HG03457 (cell line): Measurements from ENCODE around the gene WDR64.

Experiments used
- ATAC-seq: cut with Tn5 transposase; IDR thresholded peaks from one replicate; pipeline ENCODE4 v1.9.1; 2021; ENCODE audit warnings: moderate number of reproducible peaks; ENCODE audit not compliant: unreplicated experiment

WDR64 gene

DNA sequence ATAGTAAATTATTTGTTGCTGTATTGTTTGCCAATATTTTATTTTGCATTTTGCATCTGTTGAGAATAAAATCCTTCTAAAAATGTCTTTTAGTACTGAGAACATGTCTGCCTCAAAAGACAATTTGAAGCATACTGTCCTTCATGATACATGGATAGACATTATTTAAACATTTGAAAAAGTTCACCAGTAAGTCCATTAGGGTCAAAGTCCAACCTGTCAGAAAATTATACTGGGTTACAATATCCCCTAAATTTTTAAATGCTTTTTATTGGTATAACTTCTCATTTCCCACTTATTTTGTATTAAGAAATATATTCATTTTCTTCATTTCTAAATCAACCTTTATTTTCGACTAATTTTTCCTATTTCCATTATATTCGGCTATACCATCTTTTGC is 21.2 kb upstream of the WDR64 start:
- ATAC-seq, result no peak

DNA sequence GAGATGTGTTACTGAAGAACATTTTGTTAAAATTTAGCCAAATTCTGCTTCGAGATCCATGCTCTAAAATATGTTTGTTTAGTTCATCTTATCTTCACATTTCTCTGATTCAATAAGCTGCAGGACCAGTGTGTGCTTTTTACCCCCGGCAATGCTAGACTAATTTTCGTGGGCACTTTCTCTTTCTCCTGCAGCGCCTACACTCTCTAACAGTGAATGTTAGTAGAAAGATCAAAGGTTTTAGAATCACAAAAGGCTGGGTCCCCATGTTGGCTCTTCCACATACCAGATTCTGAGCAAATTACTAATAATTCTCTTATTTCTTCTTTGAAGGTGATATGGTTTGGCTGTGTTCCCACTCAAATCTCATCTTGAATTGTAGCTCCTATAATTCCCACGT is 20.4 kb upstream of the WDR64 start:
- no peak for ATAC-seq

DNA sequence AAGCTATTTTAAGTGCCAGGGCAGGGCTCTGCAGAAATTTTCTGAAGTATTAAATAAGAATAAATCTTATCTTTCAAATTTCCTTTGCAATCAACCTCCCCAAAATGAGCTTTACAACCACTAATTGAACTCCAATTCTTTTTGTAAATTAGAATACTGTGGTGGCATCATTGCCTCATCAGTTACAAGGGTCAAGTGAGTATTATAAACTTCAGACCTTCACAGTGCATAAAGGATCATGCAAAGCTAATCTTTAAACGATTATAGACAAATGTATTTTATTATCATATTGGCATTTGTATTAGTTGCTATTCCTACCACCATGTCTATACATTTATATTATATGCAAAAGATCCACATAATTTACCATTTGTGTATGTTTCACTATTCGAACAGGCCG is 19.1 kb upstream of the WDR64 start:
- ATAC-seq, result no peak

DNA sequence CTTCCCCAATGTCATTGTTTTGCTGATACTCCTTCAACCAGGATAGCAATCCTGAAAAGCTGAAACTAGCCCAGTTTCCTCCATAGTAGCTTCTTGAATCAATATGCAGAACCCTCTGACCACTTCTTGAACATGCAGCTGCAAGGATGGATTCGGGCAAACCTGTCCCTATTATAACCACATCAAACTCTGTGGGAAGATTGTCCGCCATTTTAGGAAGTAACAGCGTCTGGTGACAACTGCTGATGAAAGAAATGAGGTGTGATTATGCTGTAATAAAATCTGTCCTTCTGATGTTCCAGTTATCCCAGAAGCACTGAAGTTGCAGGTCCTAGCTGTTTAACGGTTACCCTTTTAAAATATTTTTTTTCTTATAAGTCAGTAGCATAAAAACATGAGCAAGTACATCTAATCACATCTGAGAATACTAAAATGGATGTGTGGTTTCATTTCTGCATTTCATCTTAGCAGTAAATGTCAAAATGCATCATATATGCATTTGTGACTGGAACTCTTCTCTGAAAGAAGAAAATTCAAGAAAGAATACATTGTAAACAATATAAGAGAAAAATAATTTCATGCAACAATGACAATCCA is 16.4 kb upstream of the WDR64 start:
- no peak for ATAC-seq

DNA sequence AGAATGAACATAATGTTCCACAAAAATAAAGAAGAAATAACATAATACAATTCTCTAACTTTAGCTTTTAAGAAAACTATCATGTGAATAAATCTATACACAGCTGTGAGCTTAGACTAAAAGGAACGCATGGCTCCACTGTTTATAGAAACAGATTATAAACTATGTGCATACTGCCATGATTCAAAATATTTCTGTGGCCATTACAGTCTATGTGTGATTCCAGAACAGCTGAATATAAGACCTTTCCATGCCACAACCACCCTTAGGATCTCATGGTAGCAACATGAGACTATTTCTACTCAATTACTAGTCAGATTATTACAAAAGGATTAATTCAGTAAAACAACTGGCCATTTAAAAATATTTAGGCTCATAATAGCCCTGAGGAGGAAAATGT is 15.8 kb upstream of the WDR64 start:
- no peak for ATAC-seq

DNA sequence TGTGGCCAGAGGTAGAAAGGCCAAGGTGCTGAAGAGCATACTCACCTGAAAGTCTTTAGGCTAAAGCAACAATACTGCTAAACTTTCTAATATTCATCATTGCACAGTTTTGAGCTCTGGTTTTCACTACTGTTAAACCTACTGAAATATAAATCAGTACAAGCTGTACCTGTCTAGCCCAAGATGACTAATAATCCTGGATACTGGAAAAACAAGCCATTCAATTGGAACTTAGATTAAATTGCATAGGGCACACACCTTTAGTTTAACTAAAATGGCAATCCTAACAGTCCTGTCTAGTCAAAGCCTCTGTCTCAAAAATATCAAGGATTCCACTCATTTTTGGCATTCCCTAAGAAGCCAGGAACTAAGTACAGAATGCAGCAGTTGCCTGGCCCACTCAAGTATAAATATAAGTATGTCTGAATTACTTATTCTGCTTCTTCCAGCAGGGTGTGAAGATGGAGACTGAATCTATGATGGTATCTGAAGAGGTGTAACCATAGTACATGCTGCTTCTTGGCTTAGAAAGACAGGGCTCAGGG is 15.0 kb upstream of the WDR64 start:
- no peak for ATAC-seq

DNA sequence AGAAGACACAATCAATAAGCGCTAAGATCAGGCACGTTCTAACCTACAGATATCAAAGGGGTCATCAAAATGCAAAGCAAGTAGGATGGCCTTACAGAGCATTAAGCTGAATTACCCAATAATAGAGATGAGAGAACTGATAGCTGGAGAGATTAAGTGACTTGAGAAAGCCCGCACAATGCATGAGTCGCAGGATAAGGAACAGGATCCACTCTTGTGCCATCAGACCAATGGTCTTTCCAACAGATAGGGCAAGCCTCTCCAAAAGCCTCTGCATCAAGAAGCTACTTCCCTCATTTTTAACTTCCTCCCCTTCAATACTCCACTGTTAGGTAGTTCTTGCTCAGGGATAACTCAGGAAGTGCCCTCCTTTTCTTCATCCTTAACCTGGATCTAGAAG is 14.5 kb upstream of the WDR64 start:
- ATAC-seq, result no peak

DNA sequence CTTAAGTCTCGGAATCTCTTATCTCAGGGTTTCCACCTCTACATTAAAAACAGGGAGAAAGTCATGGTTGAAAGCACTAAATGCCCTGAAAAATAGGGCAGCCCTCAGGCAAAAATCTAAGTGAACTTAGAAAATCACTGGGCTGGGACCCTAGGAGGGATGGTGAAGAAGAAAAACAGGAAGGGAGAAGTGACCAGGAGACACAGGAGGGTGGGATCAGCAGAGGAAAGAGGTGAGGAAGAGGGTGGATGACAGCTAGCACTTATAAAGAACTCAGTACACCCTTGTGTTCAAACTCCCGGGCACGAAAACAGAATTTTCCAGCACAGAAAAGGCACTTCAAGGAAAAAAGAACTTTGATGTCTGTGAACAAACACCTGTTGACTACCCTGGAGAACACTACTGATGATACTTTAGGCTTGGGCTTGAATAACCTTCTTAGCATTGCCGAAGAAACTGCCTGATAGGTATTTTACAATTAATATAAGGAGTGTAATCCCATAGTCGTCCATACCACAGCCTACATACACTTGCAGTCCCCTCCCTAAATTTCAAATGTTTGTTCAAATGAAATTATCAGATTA is 13.9 kb upstream of the WDR64 start:
- ATAC-seq, result no peak

DNA sequence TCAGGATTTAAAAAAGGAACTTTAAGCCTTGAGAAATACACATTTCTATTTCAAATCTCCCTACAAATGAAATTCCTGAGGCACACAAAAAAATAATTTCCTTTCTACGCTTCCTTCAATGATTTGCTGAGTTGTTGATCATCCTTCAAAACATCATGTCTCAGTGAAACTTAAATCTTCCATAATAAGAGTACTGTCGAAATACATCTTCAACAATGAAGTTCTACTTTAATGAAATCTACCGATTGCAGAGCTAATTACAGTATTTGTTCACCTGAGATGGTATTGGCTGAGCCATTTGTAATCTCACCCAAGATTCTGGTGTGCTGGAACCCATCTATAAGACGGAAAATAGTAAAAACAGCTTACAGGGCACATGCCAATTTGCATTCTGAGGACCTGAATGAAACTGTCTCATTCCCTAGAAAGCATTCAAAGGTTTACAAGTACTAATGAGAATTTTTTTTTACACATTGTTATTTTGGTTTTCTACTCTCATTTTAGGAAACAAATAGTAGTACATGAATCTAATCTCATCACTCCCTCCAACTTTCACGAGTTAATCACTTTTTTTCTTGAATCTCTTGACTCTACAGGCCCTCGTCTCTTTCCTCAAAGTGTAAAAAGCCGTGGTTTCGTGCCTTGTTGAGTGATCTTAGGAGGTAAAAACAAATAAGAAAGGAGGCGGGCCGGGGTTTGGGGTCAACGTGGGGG is 13.0 kb upstream of the WDR64 start:
- no peak for ATAC-seq

DNA sequence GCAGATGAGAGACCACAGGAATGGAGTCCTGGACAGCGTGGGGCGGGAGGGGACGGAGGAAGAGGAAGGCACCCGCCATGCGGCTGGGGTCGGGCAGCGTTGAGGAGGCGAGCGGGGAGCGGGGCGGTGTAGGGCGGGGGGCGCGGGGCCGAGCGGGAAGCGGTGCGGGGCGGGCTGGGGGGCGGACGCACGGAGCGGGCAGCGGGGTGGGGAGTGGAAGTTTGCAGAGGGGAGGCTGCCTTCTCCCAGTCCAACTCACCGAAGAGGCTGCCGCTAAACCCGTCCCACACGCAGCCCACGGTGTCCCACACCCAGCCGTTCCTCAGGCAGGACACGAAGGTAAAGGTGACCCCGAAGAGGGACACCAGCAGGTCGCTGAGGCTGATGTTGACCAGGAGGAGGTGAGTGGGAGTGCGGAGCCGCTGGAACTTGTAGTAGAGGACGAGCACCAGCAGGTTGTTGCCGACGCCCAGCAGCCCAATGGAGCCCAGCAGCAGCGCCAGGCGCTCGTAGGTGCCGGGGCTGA is 12.4 kb upstream of the WDR64 start:
- ATAC-seq, result peak; percentile 43

DNA sequence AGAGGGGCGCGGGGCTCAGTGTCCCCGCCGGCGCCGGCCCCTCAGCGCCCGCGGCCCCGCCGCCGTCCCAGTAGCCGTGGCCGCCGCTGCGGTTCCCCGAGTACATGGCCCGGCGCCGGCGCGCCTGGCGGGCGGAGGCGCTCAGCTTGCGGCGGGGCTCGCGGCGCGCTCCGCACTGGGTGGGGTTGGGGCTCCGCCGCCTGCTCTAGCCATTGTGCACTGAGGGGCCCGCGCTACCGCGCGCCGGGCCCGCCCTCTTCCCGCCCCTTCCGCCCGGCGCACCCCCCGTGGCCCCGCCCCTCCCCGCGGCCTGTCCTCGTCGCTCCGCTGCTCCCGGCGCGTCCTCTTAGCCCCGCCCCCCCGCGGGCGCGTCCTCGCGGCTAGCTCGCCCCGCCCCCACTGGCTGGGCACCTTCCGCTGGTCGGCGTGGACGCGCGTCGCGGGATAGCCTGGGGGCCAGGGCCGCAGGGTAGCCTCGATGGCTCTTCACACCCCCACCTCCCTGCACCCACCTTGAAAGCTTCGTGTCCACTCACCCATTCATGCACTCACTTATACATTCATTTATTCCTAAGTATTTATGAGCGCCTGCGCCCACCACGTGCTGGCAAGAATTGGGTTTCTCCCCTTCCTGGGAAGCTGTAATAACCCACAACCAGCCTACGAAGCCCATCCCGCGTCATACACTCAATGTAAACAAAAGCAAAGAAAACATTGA is 11.8 kb upstream of the WDR64 start, which contains the start of the genes CHML and OPN3:
Gene CHML (minus strand): TSS at position 221 of the 718 bp plus-strand sequence. CDS start 4,603 bp downstream, outside the sequence.
Gene OPN3 (minus strand): TSS at position 221 of the 718 bp plus-strand sequence. CDS start 115 bp downstream, at position 106.
- ATAC-seq, result peak; percentile 90

DNA sequence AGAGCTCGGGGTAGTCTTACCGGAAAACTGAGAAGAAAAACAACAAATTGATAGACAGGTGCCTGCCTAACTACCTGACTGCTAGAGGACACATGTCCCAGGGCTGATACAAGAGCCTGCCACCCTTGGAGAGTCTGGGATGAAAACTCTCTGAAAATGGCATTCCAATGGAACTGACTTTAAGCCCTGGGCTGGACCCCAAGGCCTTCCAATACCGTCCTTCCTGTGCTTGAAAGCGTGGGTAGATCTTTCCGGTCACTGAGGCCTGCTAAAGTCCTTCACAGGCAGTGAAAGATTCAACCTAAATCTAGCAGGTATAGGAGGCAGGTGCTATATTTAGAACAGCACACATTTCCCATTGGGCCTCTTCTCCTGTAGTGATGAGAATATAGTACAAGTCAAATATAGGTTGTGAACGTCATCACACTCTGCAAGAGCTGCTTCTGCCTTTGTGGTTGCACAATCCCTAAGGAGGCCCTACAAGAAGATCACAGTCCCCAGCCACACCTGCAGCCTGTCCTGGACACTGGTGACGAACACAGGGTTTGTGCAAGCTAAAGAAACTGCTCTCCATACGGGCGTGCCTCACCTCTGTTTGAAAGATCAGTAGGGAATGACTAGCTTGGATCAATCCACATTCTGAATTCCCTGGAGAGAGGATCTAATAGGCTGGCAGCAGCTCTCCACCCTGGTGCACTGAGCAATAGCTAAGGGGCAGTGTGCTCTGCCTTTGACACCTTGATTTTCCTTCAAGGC is 11.0 kb upstream of the WDR64 start:
- no peak for ATAC-seq

DNA sequence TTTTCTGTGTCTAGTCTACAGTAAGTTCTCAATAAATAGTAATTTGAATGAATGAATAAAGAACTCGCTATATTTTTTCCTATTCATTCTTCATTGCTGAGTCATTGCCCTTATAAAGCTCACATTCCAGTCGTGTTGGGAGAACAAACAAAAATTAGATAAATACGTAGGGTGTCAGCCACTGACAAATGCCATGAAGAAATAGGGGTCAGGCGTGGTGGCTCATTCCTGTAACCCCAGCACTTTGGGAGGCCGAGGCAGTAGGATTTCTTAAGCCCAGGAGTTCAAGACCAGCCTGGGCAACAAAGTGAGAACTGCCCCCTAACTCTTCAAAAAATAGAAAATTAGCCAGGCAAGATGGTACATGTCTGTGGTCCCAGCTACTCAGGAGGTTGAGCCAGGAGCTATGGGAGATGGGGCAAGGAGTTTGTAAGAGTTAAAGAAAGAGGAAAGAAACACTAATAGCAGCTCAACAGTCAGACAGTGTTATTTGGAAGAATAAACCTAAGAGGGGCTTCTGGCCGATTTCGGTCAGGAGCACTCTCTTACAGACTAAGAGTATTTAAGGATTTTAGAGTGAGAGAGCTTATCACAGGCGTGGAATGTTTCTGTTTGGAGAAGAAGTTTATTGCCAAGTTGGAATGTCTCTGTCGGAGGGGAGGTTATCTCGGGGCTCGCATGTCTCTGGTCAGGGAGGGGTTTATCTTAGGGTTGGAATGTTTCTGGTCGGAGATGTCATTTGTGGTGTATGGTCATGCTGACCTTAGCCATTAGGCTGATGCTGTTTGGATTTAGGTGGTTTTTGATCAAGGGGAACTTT is 10.1 kb upstream of the WDR64 start:
- ATAC-seq, result no peak

DNA sequence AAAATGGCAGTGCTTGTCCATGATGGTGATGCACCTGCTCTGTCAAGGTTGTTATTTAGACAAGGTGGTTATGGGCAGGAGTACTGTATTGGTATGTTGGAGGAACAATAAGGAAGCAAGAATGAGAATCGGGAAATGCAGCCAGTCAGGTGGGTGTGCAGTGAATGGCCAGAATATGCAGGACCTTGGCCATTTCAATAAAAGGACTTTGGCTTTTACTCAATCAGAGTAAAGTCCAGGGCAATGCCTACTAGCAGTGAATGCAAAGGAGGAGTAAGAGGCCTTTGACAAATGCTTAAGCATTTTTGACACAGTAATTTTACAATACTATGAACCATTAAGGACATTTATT is 9.5 kb upstream of the WDR64 start:
- ATAC-seq, result no peak

DNA sequence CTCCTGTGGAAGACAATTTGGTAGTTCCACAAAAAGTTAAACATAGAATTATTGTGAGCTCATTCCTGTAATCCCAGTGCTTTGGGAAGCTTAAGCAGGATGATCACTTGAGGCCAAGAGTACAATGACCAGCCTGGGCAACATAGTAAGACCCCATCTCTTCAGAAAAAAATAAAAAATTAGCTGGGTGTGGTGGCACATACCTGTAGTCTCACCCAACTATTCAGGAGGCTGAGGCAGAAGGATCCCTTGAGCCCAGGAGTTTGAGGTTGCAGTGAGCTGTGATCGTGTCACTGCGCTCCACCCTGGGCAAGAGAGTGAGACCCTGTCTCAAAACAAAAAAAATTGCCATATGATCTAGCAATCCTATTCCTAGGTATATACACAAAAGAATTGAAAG is 7.8 kb upstream of the WDR64 start:
- no peak for ATAC-seq

DNA sequence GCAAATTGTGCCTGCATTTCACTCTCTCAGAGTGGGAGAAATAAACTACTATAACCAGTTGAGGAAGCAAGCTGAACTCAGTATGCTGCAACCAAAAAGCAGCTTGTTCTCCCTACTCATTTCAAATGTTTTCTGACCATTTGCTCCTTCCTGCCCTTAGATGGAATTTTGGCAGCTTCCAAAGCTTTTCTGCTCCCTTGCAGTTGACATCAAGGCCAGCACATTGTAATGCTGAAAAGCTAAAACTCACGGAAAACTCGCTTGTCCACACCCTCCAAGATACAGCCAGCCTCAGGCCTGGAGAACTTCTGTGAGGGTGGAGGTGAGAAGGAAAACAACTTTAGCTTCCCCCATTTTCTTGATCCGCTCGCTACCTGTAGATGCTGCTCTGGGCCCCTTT is 6.9 kb upstream of the WDR64 start:
- no peak for ATAC-seq

DNA sequence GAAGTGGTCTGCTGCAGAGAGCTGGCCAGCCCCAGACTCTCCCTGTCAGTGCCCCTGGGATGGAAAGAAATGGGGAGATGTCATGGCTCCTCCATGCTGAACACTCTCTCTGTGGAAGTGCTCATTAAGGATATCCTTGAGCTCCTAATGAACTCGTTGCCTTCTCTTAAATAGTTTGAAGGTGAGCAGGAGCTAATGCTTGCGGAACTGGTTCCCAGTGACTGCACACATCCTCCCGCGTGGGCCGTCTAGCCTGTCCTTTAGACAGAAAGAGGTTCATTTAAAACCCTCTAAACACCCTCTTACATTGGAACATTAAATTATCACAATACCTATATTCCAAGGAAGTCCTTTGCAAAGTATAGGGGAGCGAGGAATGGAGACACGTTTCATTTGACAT is 5.9 kb upstream of the WDR64 start:
- no peak for ATAC-seq

DNA sequence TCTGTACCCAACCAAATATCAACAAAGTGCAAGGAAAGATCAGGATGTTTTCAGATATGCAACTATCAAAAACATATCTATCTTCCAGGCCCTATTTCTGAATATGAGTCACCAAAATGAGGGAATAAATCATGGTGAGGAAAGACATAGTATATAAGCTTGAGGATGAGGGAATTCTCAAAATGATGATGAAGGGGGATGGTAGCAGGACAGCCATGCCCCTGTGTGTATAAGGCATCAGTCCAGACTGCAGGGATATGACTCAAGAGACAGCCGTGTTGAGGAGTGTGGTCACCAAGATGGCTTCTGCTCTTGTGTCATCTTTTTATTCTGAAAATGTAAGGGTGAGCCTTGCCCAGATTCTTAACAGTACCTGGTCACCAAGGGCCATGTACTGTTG is 4.4 kb upstream of the WDR64 start:
- ATAC-seq, result no peak

DNA sequence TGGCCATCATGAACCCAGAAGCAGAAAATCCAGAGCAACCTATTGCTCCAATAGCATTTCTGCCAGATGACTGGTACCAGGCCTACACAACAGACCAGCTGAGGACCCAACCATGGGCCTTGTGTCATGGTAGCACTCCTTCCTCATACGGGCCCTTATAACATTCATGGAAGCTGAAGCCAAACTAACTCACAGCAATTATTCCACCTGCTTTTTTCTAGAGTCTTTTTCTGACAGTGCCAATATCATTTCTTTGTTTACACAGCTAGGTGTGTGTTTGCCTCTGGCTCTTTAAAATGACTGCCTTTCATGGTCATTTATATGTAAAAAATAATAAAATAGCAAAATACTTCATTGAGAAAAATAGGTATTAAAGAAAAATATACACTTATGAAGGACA is 3.9 kb upstream of the WDR64 start:
- ATAC-seq, result no peak

DNA sequence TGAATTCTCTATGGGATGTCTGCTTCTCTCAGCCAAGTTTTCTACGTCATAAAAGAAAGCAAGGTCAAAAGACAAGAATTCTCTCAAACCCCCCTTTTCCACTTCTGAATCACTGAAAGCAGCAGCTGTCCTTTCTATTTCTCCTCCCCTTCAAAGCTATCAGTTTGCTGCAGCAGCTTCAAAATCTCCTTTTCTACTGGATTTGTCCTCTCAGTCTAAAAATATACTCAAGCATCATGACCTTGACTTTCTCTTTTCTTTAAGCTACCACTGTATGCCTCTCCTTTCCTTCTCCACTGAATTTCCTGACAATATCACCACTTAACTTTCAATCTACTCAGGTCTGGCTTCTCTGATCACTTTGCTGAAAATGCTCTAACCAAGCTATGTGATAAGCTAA is 1.9 kb downstream of the WDR64 start:
- no peak for ATAC-seq
